HTR-8/SVneo (cell line): ENCODE results near the gene IL1RAPL2.
"Not testable (repeated sequence)": the region's sequence is repeated elsewhere in the genome, so short reads cannot be mapped to it uniquely, and the experiment has no call there.

ENCODE experiments used
- DNase-seq: peaks from one replicate; pipeline ENCODE4 v3.0.0; 2011; ENCODE audit warnings: low spot score, mixed read lengths; ENCODE audit not compliant: insufficient read length
- FAIRE-seq: peaks from 2 replicates; lab custom pipeline; 2011; peaks lifted over from hg19 to GRCh38; lab: Jason Lieb, UNC

The IL1RAPL2 gene

GRCh38 chrX:104565791-104566680 lies at the start of gene IL1RAPL2:
Gene IL1RAPL2 (plus strand): TSS chrX:104566199.
- FAIRE-seq (no peak), DNase-seq (no peak)

GRCh38 chrX:104522386-104522785 lies 43.6 kb upstream of the IL1RAPL2 start:
- no peak for FAIRE-seq
- no peak for DNase-seq

- DNase-seq (no peak), FAIRE-seq (no peak)
Observed at GRCh38 chrX:104523858-104524257, 42.1 kb upstream of the IL1RAPL2 start.

GRCh38 chrX:104539081-104539480 lies 26.9 kb upstream of the IL1RAPL2 start:
- FAIRE-seq, result no peak
- no peak for DNase-seq

GRCh38 chrX:104542447-104542846 lies 23.6 kb upstream of the IL1RAPL2 start:
- not testable (repeated sequence) for FAIRE-seq, DNase-seq

DNA sequence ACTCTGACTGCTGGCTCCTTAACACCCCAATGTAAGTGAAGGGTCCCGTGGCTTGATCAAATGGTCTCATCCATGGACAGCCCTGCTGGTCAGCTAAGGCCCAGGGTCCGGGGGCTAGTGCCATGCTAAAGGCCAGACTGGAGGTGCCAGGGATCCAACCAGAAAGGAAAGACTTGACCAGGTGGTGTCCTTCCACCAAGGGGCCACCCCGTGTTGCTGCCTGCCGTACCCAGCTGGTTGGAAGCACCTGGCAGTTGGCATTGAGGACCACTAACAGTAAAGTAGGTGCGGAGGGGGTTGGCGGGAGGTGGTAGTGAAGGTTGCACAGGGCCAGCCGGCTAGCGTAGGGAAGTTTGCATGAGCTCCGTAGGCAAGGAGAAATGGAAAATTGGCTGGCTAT lies 1.7 kb upstream of the IL1RAPL2 start:
- no peak for FAIRE-seq

GRCh38 chrX:104564921-104565703 lies 887 bp upstream of the IL1RAPL2 start:
- no peak for FAIRE-seq
- DNase-seq, result no peak

More for the DNA sequence above, 1.7 kb upstream of the IL1RAPL2 start:
- DNase-seq, result no peak

- no peak for DNase-seq
- FAIRE-seq, result no peak
Observed at GRCh38 chrX:104566681-104567501, 892 bp downstream of the IL1RAPL2 start.

DNA sequence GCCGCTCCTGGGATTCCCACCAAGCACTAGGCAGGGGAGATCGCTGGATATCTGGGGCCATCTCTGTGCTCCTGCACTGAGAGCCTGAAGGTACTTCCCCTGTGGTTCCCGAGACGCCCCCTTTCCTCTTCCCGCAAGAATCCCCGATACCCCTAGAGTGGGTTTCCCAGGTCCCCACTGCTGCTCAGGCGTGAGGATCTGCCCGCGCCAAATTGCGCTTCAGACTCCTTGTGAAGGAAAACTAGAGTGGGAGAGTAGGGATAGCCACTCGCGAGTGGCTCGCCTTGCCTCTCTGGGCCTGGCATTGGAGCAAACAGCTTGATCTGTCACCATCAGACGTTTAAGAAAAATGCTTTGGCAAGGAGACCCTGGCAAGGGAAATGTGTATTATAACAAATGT lies 1.5 kb downstream of the IL1RAPL2 start:
- FAIRE-seq (no peak), DNase-seq (no peak)

DNA sequence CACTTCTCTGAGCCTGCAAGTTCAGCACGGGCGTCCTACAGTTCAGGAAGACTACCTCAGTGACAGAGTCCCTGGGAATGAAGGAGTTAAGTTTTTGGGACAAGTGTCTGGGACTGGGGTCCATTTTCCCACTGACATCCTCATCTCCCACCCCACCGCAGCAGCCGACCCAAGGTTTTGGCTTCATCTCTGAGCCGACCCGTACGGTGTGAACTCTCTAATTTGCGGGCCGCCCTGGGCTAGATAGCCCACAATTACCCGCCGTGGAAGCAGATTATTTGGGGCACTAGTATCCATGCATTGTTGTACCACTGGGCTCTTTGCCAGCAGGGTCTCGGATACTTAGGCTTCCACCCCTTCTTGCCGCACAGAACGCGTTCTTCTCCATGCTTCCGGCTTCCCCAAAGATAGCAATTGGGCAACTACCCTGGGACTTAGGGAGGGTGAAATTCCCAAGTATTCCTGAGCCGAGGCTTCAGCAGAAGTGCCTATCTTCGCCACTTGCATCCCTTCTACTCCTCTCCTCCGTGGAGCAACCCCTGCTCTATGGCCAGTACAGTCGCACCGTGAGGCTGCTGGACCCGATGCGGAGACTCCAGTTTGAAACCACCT lies 2.4 kb downstream of the IL1RAPL2 start:
- no peak for FAIRE-seq
- no peak for DNase-seq

DNA sequence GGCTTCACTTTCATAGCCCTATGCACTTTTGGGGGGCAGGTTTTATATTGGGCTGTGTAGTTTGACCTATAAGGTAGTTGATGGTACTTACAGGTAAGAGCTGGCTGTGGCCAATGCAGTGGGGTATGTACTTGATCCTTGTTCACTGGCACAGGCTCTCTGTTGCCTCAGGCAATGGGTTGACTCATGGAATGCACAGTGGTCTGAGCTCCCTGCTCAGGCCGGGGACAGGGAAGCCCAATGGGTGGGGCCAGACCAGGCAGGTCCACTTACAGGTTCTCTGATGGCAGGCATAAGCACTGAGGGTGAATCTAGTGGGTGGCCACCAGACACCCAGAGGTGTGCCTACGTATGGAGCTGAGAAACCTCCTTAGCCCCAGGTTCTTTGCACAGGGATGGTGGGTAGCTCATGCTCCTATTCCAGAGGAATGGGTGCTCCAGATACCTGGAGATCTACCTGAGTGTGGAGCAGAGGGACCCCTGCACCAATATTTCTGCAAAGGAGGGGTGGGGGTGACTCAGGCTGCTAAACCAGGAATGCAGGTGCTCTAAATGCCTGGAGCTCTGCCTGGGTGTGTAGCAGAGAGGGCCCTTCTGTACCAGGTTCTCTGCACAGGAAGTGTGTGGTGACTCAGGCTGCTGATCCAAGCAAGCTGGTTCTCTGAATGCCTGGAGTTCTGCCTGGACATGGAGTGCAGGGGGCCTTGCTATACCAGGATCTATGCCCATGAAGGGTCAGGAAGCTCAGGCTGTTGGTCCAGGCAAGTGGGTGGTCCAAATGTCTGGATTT lies 52.3 kb downstream of the IL1RAPL2 start:
- FAIRE-seq, result no peak
- no peak for DNase-seq

DNA sequence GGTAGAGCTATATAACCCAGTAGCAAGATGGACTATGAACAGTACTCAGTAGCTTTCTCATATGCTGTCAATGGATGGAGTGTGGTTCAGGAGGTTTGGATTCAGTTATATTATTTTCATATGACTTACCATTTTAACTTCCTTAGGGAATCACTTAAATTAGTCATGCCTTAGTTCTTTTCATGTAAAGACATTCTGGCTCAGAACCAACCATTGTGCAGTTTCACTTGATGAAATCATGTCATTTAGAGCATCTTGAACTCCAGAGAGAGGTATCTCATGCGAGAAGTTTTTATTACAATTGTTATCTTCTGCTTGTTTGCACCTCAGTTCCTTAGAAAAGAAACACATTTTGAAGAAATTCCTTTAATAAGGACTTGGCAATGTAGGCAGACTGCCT lies 55.8 kb downstream of the IL1RAPL2 start:
- DNase-seq, result no peak
- no peak for FAIRE-seq

DNA sequence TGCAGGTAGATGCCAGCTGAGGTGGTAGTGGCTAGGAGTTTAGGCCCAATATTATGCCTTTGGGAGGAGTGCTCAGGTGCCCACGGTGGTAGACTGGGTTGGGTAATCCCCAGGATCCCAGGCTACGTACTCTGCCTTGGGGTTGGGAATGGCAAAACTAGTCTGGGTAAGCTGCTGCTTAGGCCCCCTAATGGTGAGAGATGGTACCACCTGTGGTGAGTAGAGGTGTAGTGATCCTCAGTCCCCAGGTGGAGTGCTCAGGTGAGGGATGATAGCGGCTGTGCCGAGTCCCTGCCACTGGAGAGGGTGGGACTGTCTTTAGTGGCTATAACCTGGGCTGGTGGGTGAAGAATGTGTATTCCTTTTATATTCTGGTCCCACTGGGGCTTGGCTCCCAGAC lies 75.2 kb downstream of the IL1RAPL2 start:
- no peak for DNase-seq
- no peak for FAIRE-seq

DNA sequence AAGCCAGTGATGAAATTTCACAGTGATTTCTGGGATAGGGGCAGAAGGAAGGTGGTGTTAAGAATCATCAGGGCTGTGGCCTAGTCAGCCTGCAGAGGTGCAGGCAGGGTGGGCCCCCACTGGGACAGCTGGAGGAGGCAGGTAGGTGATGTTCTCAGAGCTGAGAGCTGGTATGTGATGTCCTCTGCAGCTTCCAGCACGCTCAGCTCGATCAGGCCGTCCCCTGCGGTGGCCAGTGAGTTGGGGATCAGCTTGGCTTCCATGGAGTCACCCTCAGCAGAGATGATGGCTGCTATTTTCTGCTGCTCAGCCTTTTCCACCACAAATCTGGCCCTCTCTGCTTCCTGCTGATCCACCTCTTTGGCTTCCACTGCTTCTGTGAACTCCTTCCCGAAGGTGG lies 81.1 kb downstream of the IL1RAPL2 start:
- FAIRE-seq, result no peak
- DNase-seq, result no peak

GRCh38 chrX:104659005-104659744 lies 93.2 kb downstream of the IL1RAPL2 start:
- FAIRE-seq (no peak), DNase-seq (no peak)

GRCh38 chrX:104660092-104660491 lies 94.1 kb downstream of the IL1RAPL2 start:
- no peak for DNase-seq
- no peak for FAIRE-seq

- no peak for FAIRE-seq
- DNase-seq, result no peak
Observed at GRCh38 chrX:104662694-104663093, 96.7 kb downstream of the IL1RAPL2 start.

DNA sequence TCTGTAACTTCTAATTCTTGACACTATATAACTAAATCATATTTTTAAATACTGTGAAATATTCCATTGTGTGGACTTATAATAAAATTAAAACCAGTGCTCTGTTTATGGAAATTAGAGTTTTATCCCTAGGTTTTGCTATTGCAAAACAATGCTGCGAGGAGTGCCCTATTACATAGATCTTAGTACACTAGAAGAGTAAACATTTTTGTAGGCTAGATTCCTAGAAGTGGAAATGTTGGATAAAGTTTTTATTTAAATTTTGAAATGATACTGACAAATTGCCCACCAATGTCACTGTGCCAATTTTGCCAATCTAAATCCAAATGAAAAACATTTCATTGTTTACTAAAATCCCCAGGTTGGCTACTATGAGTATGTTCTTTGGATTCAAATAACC lies 99.7 kb downstream of the IL1RAPL2 start:
- FAIRE-seq (no peak), DNase-seq (no peak)

- FAIRE-seq (no peak), DNase-seq (no peak)
Observed at GRCh38 chrX:104668550-104668949, 102.6 kb downstream of the IL1RAPL2 start.
